Ectodermal cell (in vitro differentiated cells): ENCODE data around the gene AANAT.
"Not testable (repeated sequence)": the region's sequence is repeated elsewhere in the genome, so short reads cannot be mapped to it uniquely, and the experiment has no call there.

ENCODE experiments used
- H3K27ac ChIP-seq: 2 replicates; pipeline ENCODE4 v1.7.0; 2013; ENCODE audit warnings: mild to moderate bottlenecking, low read depth, low read length; ENCODE audit not compliant: insufficient read depth, poor library complexity, severe bottlenecking
- H3K27me3 ChIP-seq: 2 replicates; pipeline ENCODE4 v1.7.0; 2013; ENCODE audit warnings: mild to moderate bottlenecking, low read length; ENCODE audit not compliant: insufficient read depth, control insufficient read depth, poor library complexity, severe bottlenecking
- H3K36me3 ChIP-seq: one replicate; pipeline ENCODE4 v1.7.0; 2013; ENCODE audit warnings: low read length; ENCODE audit not compliant: control insufficient read depth, insufficient read depth
- H3K4me1 ChIP-seq: one replicate; pipeline ENCODE4 v1.7.0; 2013; ENCODE audit warnings: low read length; ENCODE audit not compliant: control insufficient read depth, insufficient read depth
- H3K4me3 ChIP-seq: 2 replicates; pipeline ENCODE4 v1.7.0; 2013; ENCODE audit warnings: low read depth, low read length, control low read depth; ENCODE audit not compliant: insufficient read depth
- H3K9me3 ChIP-seq: 2 replicates; pipeline ENCODE4 v1.7.0; 2013; ENCODE audit warnings: mild to moderate bottlenecking, low read length, moderate library complexity; ENCODE audit not compliant: control insufficient read depth
- WGBS, 2 experiments: methylation state at CpG; one replicate each; pipeline ENCODE4 v1.1.7; 2013; ENCODE audit warnings: missing lambda C conversion rate in 2 of 2; 5-methylcytosine and 5-hydroxymethylcytosine counted together

The AANAT gene

DNA sequence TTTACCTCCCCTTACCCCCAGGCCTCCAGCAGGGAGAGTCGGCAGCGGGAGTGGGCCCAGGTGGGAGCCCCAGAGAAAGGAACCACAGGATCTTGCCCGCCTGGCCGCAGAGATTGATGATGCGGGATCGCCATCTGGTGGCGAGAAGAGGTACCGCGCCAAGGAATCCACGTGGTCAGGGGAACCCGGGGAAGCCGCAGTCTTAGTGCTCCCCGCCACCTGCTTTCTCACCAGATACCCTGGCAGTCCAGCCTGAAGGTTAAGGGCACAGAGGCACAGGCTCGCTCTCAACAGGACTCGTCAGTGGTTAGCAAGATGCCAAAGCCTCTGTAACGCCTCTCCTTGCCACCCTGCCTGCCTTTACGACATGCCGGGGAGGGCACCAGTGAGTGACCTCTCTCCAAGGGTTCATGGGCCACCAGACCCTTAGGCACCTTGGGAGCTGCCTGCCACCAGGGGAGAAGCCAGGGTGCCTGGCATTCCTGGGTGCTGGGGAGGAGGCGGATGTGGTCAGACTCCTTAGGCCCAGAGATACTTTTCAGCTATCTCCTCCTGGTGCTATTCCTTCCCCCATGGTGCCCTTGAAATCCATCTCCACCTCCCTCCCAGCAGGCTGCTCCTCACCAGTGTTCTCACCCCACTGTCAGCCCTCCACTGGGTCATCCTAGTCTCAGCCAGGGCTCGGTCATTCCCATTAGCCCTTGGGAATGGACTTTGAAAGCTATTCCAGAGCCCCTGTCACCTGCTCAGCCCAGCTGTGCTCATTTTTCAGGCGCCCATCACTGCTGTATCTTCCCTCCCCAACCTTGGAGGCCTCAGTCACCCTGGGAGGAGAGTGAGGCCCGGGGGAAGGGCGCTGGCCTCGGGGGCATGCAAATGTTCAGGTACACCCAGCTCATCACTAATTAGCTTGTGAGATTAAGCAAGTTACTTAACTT lies 39.3 kb downstream of the AANAT start:
- peaks cover 7% of the 10 kb centered on the region for H3K4me1 ChIP-seq
- no peak overlapping the region for H3K27ac ChIP-seq
- peaks cover 6% of the 10 kb centered on the region for H3K27me3 ChIP-seq
- H3K36me3 ChIP-seq = no peaks in the 10 kb centered on the region
- H3K9me3 ChIP-seq = no peaks in the 10 kb centered on the region
- 32 to 34% methylated on average over 24 of the region's 24 CpGs for WGBS, 2 experiments
- H3K4me3 ChIP-seq = no peak overlapping the region

DNA sequence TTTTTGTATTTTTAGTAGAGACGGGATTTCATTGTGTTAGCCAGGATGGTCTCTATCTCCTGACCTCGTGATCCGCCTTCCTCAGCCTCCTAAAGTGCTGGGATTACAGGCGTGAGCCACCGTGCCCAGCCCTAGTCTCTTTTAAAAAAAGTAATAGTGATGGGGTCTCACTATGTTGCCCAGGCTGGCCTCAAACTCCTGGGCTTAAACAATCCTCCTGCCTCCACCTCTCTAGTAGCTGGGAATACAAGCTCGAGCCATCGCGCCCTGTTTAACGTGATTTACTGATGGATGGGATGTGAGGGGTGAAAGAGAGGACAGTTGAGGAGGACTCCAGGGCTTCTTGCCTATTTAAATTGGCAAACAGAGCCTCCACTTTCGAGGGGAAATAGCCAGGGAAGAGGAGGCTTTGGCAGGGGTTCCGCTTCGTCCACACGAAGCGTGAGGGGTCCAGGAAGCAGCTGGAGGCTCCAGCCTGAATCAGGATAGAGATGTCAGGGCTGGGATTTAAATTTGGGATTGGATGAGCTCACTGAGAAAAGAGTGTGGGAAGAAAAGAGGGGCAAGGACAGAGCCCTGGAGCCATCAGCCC lies 41.2 kb downstream of the AANAT start:
- not testable (repeated sequence) for H3K27ac ChIP-seq, H3K4me1 ChIP-seq, H3K4me3 ChIP-seq, H3K36me3 ChIP-seq, H3K27me3 ChIP-seq, H3K9me3 ChIP-seq
- 86 to 90% methylated on average over 14 of the region's 14 CpGs for WGBS, 2 experiments

DNA sequence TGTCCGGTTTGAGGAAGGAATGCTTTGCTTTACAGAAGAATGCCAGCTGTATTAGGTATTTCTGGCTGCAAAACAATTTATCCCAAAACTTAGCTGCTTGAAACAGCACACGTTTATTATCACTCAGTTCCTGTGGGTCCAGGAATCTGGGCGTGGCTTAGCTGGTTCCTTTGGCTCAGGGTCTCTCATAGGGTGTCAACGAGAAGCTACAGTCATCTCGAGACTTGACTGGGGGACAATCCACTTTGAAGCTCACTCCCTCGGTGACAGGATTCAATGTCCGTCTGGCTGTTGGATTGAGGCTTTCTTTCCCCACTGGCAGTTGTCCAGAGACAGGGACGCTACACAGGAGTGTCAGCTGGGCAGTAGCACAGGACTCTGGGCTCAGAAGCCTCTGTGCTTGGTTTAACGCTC lies 43.4 kb downstream of the AANAT start:
- 75 to 79% methylated on average over 9 of the region's 9 CpGs for WGBS, 2 experiments
- H3K36me3 ChIP-seq = no peaks in the 10 kb centered on the region
- H3K9me3 ChIP-seq = no peaks in the 10 kb centered on the region
- peaks cover 5% of the 10 kb centered on the region for H3K27me3 ChIP-seq
- no peak overlapping the region for H3K27ac ChIP-seq
- no peak overlapping the region for H3K4me3 ChIP-seq
- no peaks in the 10 kb centered on the region for H3K4me1 ChIP-seq

DNA sequence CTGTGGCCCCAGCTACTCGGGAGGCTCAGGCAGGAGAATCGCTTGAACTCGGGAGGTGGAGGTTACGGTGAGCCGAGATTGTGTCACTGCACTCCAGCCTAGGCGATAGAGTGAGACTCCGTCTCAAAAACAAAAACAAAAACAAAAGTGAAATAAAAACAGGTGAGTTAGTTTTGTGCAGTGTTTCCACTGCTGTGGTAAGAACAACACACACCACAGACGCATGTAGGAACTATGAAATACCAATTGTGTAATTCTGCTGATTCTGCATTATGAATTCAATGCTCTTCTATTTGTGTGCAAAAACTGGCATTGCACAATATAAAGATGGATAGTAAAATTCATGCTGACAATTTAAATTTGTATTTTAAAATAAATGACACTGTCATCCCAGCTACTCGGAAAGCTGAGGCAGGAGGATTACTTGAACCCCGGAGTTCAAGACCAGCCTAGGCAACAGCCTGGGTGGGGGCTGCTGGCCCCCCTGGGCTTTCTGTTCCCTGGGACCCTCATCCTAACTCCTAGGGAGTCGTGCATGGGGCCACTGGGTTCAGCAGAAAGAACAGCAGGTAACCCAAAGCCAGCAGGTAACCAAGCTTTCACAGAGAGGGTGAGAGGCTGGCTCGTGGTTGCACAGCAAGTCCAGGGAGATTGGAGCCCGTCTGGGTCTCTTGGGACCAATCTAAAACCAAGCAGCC lies 44.4 kb downstream of the AANAT start:
- Histone ChIP-seq H3K36me3 (no peaks in the 10 kb centered on the region), H3K4me3 (no peak overlapping the region), H3K9me3 (no peaks in the 10 kb centered on the region), H3K27me3 (peaks cover 1% of the 10 kb centered on the region), H3K4me1 (no peaks in the 10 kb centered on the region), H3K27ac (no peak overlapping the region)
- 91 to 94% methylated on average over 13 of the region's 13 CpGs for WGBS, 2 experiments

DNA sequence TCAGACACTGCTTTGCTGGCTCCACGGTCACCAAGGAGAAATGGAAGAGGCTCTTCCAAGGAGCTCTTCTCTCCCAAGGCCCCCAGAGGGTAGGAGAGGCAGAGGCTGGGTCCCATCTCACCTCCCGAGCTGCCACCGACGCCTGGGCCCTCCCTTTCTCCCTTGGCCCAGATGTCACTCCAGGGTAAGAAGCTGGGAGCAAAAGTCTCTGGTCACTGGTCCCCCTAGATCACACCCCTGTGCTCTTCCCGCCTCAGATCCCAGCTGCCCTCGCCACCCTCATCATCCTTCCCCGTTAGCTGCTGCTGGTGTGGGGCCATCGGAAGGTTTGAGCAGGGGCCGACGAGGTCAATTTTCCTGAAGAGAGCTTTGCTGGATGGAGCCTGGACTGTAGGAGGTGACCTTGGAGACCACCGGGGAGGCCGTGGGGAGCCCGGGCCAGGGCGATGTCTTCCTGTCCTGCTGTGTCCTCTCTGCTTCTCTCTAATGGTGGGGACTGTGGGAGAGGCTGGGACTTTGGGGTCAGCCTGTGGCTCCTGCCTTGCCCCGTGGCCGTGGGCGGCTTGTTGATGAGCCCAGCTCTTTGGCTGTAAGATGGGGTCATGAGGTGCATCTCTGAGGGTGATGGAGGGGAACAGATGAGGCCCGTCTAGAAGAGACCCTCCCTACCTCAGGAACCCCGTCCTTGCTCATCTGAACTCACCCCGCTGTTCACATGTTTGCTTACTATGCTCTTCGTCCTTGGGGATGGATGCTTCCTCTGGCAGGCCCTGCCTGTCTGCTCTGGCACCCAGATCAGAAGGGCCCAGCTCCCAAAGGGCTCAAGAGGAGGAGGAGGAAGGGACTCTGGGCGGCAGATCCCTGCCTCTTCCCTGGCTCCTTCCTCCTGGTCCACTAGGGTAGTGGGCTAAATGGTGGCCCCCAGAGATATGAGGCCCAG lies 45.2 kb downstream of the AANAT start:
- WGBS, 2 experiments = 88 to 89% methylated on average over 22 of the region's 22 CpGs
- Histone ChIP-seq H3K27ac (no peak overlapping the region), H3K4me1 (no peaks in the 10 kb centered on the region), H3K27me3 (no peaks in the 10 kb centered on the region), H3K4me3 (no peak overlapping the region), H3K36me3 (no peaks in the 10 kb centered on the region), H3K9me3 (no peaks in the 10 kb centered on the region)

DNA sequence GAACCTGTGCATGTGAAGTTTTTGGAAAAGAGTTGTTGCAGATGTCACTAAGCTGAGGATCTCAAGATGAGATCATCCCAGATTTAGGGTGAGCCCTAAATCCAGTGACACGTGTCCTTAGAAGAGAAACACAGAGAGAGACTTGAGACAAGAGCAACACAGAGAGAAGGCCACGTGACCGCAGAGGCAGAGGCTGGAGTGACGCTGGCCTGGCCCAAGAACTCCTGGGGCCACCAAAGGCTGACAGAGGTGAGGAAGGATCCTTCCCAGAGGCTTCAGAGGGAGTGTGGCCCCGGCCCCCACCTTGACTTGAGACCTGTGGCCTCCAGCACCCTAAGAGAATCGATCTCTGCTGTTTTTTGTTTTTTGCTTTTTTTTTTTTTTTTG lies 45.9 kb downstream of the AANAT start:
- no peaks in the 10 kb centered on the region for H3K4me1 ChIP-seq
- H3K4me3 ChIP-seq = no peak overlapping the region
- 76 to 78% methylated on average over 6 of the region's 6 CpGs for WGBS, 2 experiments

DNA sequence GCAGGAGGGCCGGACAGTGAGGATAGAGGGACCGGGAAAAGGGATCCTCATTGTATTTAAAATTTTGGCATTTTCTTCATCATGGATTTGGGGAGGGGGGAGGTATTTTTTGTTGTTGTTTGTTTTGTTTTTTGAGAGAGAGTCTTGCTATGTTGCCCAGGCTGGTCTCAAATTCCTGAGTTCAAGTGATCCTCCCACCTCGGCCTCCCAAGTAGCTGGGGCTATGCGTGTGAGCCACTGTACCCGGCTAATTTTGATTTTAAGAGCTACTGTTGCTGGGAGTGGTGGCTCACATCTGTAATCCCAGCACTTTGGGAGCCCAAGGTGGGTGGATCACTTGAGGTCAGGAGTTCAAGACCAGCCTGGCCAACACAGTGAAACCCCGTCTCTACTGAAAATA lies 47.0 kb downstream of the AANAT start:
- H3K27me3 ChIP-seq, H3K4me1 ChIP-seq, H3K36me3 ChIP-seq, H3K27ac ChIP-seq, H3K4me3 ChIP-seq, H3K9me3 ChIP-seq: not testable (repeated sequence)
- 94 to 97% methylated on average over 6 of the region's 6 CpGs for WGBS, 2 experiments

More for the DNA sequence above, 45.9 kb downstream of the AANAT start:
- Histone ChIP-seq H3K27ac (no peak overlapping the region), H3K36me3 (no peaks in the 10 kb centered on the region), H3K27me3 (no peaks in the 10 kb centered on the region), H3K9me3 (no peaks in the 10 kb centered on the region)

DNA sequence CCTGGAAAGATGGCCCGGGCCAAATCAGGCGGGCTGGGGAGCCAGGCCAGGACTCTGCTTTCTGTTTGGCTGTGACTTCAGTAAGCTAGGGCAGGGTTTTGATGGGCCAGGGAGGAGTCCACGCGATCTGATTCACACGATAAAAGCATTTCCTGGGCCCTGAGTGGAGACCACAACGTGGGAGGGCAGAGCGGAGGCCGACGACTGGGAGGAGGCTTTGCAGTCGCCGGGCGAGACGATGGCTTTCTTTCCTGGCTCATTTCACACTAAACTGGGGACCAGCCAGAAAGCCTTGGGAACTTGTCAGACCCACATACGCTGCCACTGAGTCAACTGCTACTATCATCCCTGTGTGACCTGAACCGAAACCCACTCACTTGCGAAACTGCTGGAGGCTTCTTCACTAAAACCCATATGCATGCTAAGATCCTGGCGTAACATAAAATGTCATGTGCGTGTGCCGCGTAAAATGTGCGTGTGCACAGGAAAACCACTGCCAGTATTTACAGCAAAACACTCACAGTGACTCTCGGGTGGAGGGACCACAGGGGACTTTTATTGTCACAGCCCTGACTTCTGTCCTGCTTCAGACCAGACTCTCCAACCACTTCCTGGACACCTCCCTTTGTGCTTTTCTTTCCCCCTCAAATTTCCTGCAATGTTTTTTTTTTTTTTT lies 48.0 kb downstream of the AANAT start:
- no peaks in the 10 kb centered on the region for H3K36me3 ChIP-seq
- H3K27ac ChIP-seq = no peak overlapping the region
- no peaks in the 10 kb centered on the region for H3K4me1 ChIP-seq
- 93% methylated on average over 22 of the region's 22 CpGs for WGBS, 2 experiments
- H3K9me3 ChIP-seq = no peaks in the 10 kb centered on the region
- no peaks in the 10 kb centered on the region for H3K27me3 ChIP-seq
- H3K4me3 ChIP-seq = no peak overlapping the region

DNA sequence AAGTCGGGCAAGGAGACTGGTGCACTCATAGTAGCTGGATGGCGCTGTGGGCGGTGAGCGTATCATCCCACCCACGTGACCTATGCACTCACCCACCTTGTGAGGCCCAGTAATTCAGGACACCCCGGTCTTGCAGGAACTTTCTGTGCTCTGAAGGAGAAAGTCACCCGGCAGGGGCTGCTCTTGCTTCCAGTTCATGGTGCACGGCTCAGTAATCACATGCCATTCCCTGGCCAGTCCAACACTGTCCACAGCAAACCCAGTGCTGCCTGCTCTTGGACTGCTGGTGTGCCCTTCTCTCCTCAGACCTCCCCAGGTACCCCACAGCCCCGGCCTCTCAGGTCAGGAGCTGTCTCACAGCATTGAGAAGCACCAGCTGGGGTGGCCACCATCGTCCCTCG lies 50.2 kb downstream of the AANAT start:
- no peak overlapping the region for H3K27ac ChIP-seq
- H3K4me3 ChIP-seq = no peak overlapping the region
- WGBS, 2 experiments = 92 to 93% methylated on average over 11 of the region's 11 CpGs
- H3K9me3 ChIP-seq = no peaks in the 10 kb centered on the region
- no peaks in the 10 kb centered on the region for H3K36me3 ChIP-seq
- H3K4me1 ChIP-seq = no peaks in the 10 kb centered on the region
- peaks cover 3% of the 10 kb centered on the region for H3K27me3 ChIP-seq
